Fibroblast of lung (primary cell): Measurements from ENCODE around the gene POMT1. TPM values are rescaled to one million over a fixed set of nuclear protein-coding genes. Genes with fewer than 3 reads are reported as not detected.

Experiments
- DNase-seq, 2 donors: peaks; one replicate each; pipeline versions ENCODE4 v3.0.0 to v3.0.0-alpha.2; 2010; ENCODE audit warnings: low read depth in 2 of 2
- H2AFZ ChIP-seq: 2 replicates; pipeline ENCODE4 v1.5.1; 2012; ENCODE audit warnings: low read length, control low read depth, inconsistent platforms
- H3K27ac ChIP-seq: 2 replicates; pipeline ENCODE4 v1.5.1; 2011; ENCODE audit warnings: low read length, control low read depth; ENCODE audit not compliant: insufficient read depth
- H3K27me3 ChIP-seq: 2 replicates; pipeline ENCODE4 v1.5.1; 2011; ENCODE audit warnings: mild to moderate bottlenecking, low read length; ENCODE audit not compliant: control insufficient read depth, insufficient read depth
- H3K36me3 ChIP-seq: 2 replicates; pipeline ENCODE4 v1.5.1; 2011; ENCODE audit warnings: low read length; ENCODE audit not compliant: control insufficient read depth, insufficient read depth
- H3K4me1 ChIP-seq: 2 replicates; pipeline ENCODE4 v1.5.1; 2011; ENCODE audit warnings: low read length; ENCODE audit not compliant: control insufficient read depth, insufficient read depth; ENCODE audit errors: extremely low read depth
- H3K4me2 ChIP-seq: 2 replicates; pipeline ENCODE4 v1.5.1; 2011; ENCODE audit warnings: low read length, control low read depth; ENCODE audit not compliant: insufficient read depth; ENCODE audit errors: extremely low read depth
- H3K4me3 ChIP-seq, 4 experiments: fragments of 200-600 bp in 1 of 4; sonication (generic) in 1 of 4; replicated peaks in 1 of 4; 2 replicates each; pipeline ENCODE4 v1.5.1; 2011 to 2016; ENCODE audit warnings: low read length in 4 of 4, low read depth in 3 of 4, mild to moderate bottlenecking in 3 of 4, control low read depth in 2 of 4, inconsistent platforms in 1 of 4, mixed read lengths in 1 of 4; ENCODE audit not compliant: insufficient read depth in 1 of 4; ENCODE audit errors: control extremely low read depth in 1 of 4
- H3K79me2 ChIP-seq: 2 replicates; pipeline ENCODE4 v1.5.1; 2012; ENCODE audit warnings: mild to moderate bottlenecking, low read length, inconsistent platforms; ENCODE audit not compliant: control insufficient read depth, insufficient read depth
- H3K9ac ChIP-seq: 2 replicates; pipeline ENCODE4 v1.5.1; 2011; ENCODE audit warnings: mild to moderate bottlenecking, low read length, control low read depth; ENCODE audit not compliant: insufficient read depth
- H3K9me3 ChIP-seq: 2 replicates; pipeline ENCODE4 v1.5.1; 2012; ENCODE audit warnings: low read depth, low read length; ENCODE audit not compliant: control insufficient read depth, insufficient read depth
- H4K20me1 ChIP-seq: 2 replicates; pipeline ENCODE4 v1.5.1; 2011; ENCODE audit warnings: low read length; ENCODE audit not compliant: control insufficient read depth, insufficient read depth; ENCODE audit errors: extremely low read depth
- EZH2 ChIP-seq: IDR thresholded peaks from 2 replicates; pipeline ENCODE4 v1.5.1; 2012; ENCODE audit warnings: low read length, control low read depth, mild to moderate bottlenecking; ENCODE audit errors: missing control alignments
- polyA plus RNA-seq, 2 donors: library from polyadenylated mRNA; depleted of rRNA in 1 of 2; stranded (reverse) in 1 of 2; unstranded in 1 of 2; fragments of >200 nt; gene quantifications; 2 replicates each; pipeline ENCODE4 v1.2.1, GENCODE V29; 2011 to 2012; ENCODE audit warnings: missing spikeins in 1 of 2
- total RNA-seq: library from RNA; depleted of rRNA; stranded (reverse); fragments of >200 nt; gene quantifications from 2 replicates; pipeline ENCODE4 v1.2.1, GENCODE V29; 2014
- TF ChIP-seq, protein P1 (sequence below), 2 donors: IDR thresholded peaks in 1 of 2; conservative IDR thresholded peaks in 1 of 2; 1 replicate in 1 of 2; 2 replicates in 1 of 2; pipeline ENCODE4 v1.5.1; 2011 to 2012; ENCODE audit warnings: low read length in 2 of 2, control low read depth in 1 of 2, inconsistent platforms in 1 of 2, low read depth in 1 of 2, mild to moderate bottlenecking in 1 of 2

The POMT1 gene
- total and polyA plus RNA-seq, 2 donors (not counting 1 experiment from before 2014, with no cell fraction given), result 17.7 to 36.7 TPM

DNA sequence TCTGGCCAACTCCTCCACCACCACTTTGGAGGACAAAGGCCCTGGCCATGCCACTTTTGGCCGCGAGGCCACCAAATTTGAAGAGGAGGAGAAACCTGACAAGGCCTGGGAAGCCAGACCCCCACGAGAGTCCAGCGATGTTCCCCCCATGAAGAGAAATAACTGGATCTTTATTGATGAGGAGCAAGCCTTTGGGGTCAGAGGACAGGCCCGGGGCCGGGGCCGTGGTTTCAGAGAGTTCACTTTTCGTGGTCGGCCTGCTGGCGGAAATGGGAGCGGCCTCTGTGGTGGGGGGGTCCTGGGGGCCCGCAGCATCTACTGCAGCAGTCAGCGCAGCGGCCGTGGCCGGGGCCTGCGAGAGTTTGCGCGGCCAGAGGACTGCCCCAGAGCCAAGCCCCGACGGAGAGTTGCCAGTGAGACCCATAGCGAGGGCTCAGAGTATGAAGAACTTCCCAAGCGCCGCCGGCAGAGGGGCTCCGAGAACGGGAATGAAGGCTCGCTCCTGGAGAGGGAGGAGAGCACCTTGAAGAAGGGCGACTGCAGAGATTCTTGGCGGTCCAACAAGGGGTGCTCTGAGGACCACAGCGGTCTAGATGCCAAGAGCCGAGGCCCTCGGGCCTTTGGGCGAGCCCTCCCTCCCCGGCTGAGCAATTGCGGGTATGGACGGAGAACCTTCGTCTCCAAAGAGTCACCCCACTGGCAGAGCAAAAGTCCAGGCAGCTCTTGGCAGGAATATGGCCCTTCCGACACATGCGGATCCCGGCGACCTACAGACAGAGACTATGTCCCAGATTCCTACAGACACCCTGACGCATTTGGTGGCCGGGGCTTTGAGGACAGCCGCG, 27.4 kb upstream of the POMT1 start:
- Histone ChIP-seq H3K27me3 (no peaks in the 10 kb centered on the region), H3K27ac (no peak overlapping the region), H3K4me2 (no peak overlapping the region), H3K4me3 (no peak overlapping the region), H3K9ac (no peak overlapping the region), H3K79me2 (peaks cover 16% of the 10 kb centered on the region), H3K9me3 (no peaks in the 10 kb centered on the region), H2AFZ (no peak overlapping the region), H3K36me3 (peaks cover 49% of the 10 kb centered on the region), H4K20me1 (no peaks in the 10 kb centered on the region), H3K4me1 (no peaks in the 10 kb centered on the region)
- TF ChIP-seq, protein P1, sequence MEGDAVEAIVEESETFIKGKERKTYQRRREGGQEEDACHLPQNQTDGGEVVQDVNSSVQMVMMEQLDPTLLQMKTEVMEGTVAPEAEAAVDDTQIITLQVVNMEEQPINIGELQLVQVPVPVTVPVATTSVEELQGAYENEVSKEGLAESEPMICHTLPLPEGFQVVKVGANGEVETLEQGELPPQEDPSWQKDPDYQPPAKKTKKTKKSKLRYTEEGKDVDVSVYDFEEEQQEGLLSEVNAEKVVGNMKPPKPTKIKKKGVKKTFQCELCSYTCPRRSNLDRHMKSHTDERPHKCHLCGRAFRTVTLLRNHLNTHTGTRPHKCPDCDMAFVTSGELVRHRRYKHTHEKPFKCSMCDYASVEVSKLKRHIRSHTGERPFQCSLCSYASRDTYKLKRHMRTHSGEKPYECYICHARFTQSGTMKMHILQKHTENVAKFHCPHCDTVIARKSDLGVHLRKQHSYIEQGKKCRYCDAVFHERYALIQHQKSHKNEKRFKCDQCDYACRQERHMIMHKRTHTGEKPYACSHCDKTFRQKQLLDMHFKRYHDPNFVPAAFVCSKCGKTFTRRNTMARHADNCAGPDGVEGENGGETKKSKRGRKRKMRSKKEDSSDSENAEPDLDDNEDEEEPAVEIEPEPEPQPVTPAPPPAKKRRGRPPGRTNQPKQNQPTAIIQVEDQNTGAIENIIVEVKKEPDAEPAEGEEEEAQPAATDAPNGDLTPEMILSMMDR (conservative IDR thresholded peaks at IDR 0.05 in 1 of 2, IDR thresholded peaks at IDR 0.05 in 1 of 2; ENCODE audit: low read depth in 1 of 2, low read length in 2 of 2), result no peak
- TF ChIP-seq EZH2, result no peak
- DNase-seq, result no peak

DNA sequence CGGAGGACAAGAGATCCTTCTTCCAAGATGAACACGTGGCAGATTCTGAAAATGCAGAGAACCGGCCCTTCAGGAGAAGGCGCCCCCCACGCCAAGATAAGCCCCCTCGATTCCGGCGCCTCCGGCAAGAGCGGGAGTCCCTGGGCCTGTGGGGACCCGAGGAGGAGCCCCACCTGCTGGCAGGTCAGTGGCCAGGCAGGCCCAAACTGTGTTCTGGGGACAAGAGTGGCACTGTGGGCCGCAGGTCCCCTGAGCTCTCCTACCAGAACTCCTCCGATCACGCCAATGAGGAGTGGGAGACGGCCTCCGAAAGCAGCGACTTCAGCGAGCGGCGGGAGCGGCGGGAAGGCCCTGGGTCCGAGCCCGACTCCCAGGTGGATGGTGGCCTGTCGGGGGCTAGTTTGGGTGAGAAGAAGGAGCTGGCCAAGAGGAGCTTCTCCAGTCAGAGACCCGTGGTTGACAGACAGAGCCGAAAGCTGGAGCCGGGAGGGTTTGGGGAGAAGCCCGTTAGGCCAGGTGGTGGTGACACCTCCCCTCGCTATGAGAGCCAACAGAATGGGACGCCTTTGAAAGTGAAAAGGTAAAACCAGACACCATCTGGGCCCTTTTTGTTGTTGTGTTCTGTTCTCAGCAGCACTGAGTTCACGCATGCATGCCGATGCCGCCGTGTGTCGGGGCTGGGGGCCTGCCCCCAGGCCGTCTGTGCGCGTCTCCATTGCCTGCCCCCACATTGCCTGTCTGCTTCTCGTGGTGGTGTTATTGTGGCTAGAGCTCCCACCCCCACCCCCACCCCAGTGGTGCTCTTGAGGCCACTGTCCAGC, 26.6 kb upstream of the POMT1 start:
- H3K27me3 ChIP-seq, result no peaks in the 10 kb centered on the region
- no peak for TF ChIP-seq EZH2
- TF ChIP-seq, protein P1 (conservative IDR thresholded peaks at IDR 0.05 in 1 of 2, IDR thresholded peaks at IDR 0.05 in 1 of 2; ENCODE audit: low read depth in 1 of 2, low read length in 2 of 2), result peak; percentile 29 to 35
- no peaks in the 10 kb centered on the region for H3K9me3 ChIP-seq
- no peaks in the 10 kb centered on the region for H3K4me1 ChIP-seq
- H3K36me3 ChIP-seq, result peaks cover 45% of the 10 kb centered on the region
- DNase-seq, result no peak
- H4K20me1 ChIP-seq, result no peaks in the 10 kb centered on the region
- no peak overlapping the region for H3K27ac ChIP-seq
- no peak overlapping the region for H2AFZ ChIP-seq
- peaks cover 12% of the 10 kb centered on the region for H3K79me2 ChIP-seq
- no peak overlapping the region for H3K9ac ChIP-seq
- no peak overlapping the region for H3K4me2 ChIP-seq
- H3K4me3 ChIP-seq, result no peak overlapping the region

DNA sequence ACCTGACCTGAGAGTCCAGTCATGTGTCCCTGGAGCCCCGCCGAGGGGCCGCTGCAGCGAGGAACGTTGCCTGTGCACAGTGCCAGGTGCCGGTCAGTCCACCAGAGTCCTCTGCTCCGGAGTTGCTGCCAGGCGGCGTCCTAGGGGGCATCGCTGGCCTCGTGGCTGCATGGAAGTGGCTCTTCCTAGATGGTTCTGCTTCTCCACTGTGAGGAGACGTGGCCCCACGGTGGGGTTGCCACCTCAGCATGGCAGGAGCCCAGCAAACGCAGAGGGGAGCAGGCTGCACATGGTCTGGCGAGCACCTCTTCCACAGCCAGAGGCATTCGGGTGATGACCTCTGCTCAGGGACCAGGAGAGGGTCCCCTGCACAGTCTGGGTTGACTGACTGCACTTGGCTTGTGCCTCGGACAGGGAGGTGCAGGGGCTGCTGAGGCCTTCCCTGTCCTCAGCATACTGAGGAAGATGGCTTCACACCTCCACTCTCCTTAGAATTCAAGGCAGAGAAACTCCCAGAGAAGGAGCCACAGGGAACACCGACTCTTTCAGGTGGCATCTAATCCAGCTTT, 25.9 kb upstream of the POMT1 start:
- no peaks in the 10 kb centered on the region for H4K20me1 ChIP-seq
- H3K79me2 ChIP-seq, result peaks cover 9% of the 10 kb centered on the region
- no peak overlapping the region for H3K9ac ChIP-seq
- TF ChIP-seq EZH2, result no peak
- TF ChIP-seq, protein P1 (conservative IDR thresholded peaks at IDR 0.05 in 1 of 2, IDR thresholded peaks at IDR 0.05 in 1 of 2; ENCODE audit: low read depth in 1 of 2, low read length in 2 of 2), result no peak
- no peak overlapping the region for H3K4me2 ChIP-seq
- H3K36me3 ChIP-seq, result peaks cover 48% of the 10 kb centered on the region
- H3K4me1 ChIP-seq, result no peaks in the 10 kb centered on the region
- DNase-seq, result no peak
- no peak overlapping the region for H3K27ac ChIP-seq
- no peaks in the 10 kb centered on the region for H3K9me3 ChIP-seq
- no peak overlapping the region for H3K4me3 ChIP-seq
- no peak overlapping the region for H2AFZ ChIP-seq
- H3K27me3 ChIP-seq, result no peaks in the 10 kb centered on the region
